Subcutaneous adipose tissue (tissue), 4 donors: Measurements from ENCODE around the gene ISM1. TPM values are rescaled to one million over a fixed set of nuclear protein-coding genes. Genes with fewer than 3 reads are reported as not detected.

Experiments used
- CTCF ChIP-seq: fragments of 450-650 bp; IDR thresholded peaks from one replicate; pipeline ENCODE4 v1.5.1; 2016; ENCODE audit warnings: low read depth, mild to moderate bottlenecking, control low read depth, antibody characterized with exemption, moderate library complexity
- total RNA-seq, 4 donors: library from RNA; depleted of rRNA; stranded (reverse); fragments of >200 nt; gene quantifications; one replicate each; pipeline ENCODE4 v1.1.0, GENCODE V29; 2016

ISM1 gene
- total RNA-seq, 4 donors from 2014 or later, result 12.2 to 16.0 (median 12.6) TPM

- no peak for TF ChIP-seq CTCF
Measured at GRCh38 chr20:13212750-13213149, 8.3 kb upstream of the ISM1 start.

GRCh38 chr20:13213335-13213734, 7.7 kb upstream of the ISM1 start:
- TF ChIP-seq CTCF, result no peak

GRCh38 chr20:13216533-13216932, 4.5 kb upstream of the ISM1 start:
- no peak for TF ChIP-seq CTCF

GRCh38 chr20:13219327-13220193, 1.5 kb upstream of the ISM1 start:
- TF ChIP-seq CTCF, result no peak

- no peak for TF ChIP-seq CTCF
Measured at GRCh38 chr20:13220194-13220903, 725 bp upstream of the ISM1 start.

GRCh38 chr20:13221313-13221672, 219 bp downstream of the ISM1 start:
- TF ChIP-seq CTCF, result no peak

- TF ChIP-seq CTCF, result no peak
Measured at GRCh38 chr20:13221673-13222318, 722 bp downstream of the ISM1 start.
